SK-N-MC (cell line): ENCODE results near the gene DIRAS1.

ENCODE experiments used
- DNase-seq: peaks from one replicate; pipeline ENCODE4 v3.0.0-alpha.2; 2011; ENCODE audit warnings: low read depth, low spot score
- H3K27ac ChIP-seq: fragments of 200-600 bp; sonication (generic); 2 replicates; pipeline ENCODE4 v1.5.1; 2016; ENCODE audit warnings: mixed run types
- H3K36me3 ChIP-seq: fragments of 200-600 bp; sonication (generic); 2 replicates; pipeline ENCODE4 v1.6.1; 2017; ENCODE audit warnings: antibody characterized with exemption, low read length, mixed read lengths; ENCODE audit not compliant: insufficient read depth
- H3K4me3 ChIP-seq: fragments of 200-600 bp; sonication (generic); 2 replicates; pipeline ENCODE4 v1.5.1; 2016
- H3K9ac ChIP-seq: fragments of 200-600 bp; sonication (generic); 2 replicates; pipeline ENCODE4 v1.8.0; 2017; ENCODE audit warnings: mixed run types, mixed read lengths; ENCODE audit not compliant: insufficient read length
- H3K9me3 ChIP-seq: fragments of 200-600 bp; sonication (generic); 2 replicates; pipeline ENCODE4 v1.6.1; 2017; ENCODE audit warnings: low read depth, mild to moderate bottlenecking, antibody characterized with exemption, low read length, moderate library complexity, mixed read lengths
- EZH2 ChIP-seq: fragments of 200-600 bp; sonication (generic); IDR thresholded peaks from one replicate; pipeline ENCODE4 v1.6.1; 2017; ENCODE audit warnings: antibody characterized with exemption
- FOXP2 ChIP-seq: optimal IDR thresholded peaks from 2 replicates; pipeline ENCODE3; 2011; ENCODE audit warnings: mild to moderate bottlenecking, moderate library complexity; ENCODE audit not compliant: insufficient read depth; ENCODE audit errors: extremely low read length, control extremely low read depth
- POLR2AphosphoS5 ChIP-seq: IDR thresholded peaks from 2 replicates; pipeline ENCODE4 v1.6.1; 2012; ENCODE audit warnings: mild to moderate bottlenecking, low read depth, low read length, borderline replicate concordance

DIRAS1 gene

DNA sequence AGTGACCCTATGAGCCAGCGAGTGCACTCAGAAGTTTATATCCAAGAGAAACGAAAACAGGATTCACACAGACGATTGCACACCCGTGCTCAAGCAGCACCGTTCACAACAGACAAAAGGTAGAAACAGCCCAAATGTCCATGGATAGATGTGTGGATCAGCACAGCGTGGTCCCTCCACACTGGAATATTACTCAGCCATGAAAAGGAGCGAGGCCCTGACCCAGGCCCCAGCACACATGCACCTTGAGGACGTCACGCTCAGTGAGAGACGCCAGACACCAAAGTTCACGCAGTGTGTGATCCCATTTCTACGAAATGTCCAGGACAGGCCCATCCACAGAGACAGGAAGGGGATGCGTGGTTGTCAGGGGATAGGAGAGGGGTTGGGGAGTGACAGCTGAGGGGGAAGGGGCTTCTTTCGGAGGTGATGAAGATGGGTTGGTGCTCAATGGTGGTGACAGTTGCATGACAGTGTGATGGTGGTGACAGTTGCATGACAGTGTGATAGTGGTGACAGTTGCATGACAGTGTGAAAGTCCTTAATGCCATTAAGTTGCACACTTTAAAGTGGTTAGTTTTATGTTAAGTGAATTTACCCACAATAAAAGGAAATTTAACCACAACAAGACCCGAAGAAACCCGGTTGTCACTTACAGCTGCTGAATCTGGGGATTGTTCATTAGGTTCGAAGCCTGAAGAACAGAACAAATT lies 37.6 kb upstream of the DIRAS1 start:
- Histone ChIP-seq H3K36me3 (peaks cover 31% of the 10 kb centered on the region; the same call in 1 of the 2 replicates), H3K9ac (no peak overlapping the region), H3K9me3 (no peaks in the 10 kb centered on the region), H3K27ac (no peak overlapping the region), H3K4me3 (no peak overlapping the region)
- TF ChIP-seq POLR2AphosphoS5 = no peak
- DNase-seq = no peak

DNA sequence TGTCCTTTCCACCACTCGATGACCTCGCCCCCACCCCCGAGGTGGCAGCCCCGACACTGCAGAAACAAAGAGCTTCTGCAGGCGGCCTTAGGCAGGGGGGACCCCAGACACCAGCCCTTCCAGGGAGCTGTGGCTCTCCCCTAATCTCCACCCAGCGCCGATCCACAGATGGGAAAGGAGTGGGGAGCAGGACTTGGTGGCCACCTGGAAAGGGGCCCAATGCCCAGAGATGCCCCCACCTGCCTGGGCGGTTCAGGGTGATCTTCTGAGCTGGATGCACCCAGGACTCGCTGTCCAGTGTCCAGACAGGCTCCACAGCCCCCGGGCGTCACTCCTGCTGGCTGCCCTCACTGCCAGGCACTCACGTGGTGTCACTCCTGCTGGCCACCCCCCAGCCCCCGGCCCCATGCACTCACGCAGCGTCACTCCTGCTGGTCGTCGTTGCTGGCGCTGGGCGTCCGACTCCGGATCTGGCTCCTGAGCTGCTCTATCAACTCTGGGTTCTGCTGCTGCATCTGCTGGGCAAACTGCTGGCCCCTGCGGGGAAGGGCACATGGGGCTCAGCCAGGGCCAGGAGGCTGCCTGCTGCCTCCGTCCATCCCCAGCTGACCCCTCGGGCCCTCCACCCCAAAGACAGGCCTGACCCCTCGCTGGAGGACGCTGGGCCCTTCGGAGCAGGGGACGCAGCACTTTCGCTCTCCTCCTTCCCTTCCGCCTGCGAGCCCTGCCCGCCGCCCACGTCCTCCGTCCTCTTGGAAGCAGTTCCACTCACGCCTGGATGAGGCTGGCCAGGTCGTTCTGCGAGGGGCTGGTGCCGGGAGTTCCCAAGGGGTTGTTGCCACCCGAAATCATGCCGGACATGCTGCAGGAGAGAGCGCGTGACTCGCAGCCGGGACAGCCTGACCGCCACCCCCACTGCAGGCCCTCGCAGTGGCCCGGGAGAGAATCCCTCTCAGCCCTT lies 36.0 kb upstream of the DIRAS1 start:
- Histone ChIP-seq H3K36me3 (peaks cover 25% of the 10 kb centered on the region; the same call in 1 of the 2 replicates), H3K4me3 (no peak overlapping the region), H3K9ac (no peak overlapping the region), H3K27ac (no peak overlapping the region), H3K9me3 (no peaks in the 10 kb centered on the region)
- TF ChIP-seq POLR2AphosphoS5 (no peak), FOXP2 (no peak), EZH2 (no peak)
- no peak for DNase-seq

DNA sequence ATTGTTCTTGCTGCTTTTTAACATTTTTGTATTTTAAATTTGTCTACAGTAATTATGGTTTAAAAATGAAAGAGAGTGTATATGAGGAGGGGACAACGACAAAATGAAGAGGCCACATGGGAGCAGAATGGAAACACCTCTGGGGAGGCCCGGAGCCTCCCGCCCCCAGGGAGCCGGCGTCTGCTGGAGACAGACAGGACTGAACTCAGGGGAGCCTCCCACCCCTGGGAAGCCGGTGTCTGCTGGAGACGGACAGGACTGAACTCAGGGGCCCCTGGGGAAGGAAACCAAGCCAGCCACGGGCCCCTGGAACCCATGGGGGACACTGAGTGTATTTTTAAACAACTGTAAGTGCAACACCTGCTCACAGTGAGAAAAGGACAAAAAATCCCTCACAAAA lies 35.3 kb upstream of the DIRAS1 start:
- no peak overlapping the region for H3K4me3 ChIP-seq
- TF ChIP-seq POLR2AphosphoS5 (no peak), EZH2 (no peak), FOXP2 (no peak)
- DNase-seq = no peak
- H3K36me3 ChIP-seq = peaks cover 21% of the 10 kb centered on the region; the same call in 1 of the 2 replicates
- H3K27ac ChIP-seq = no peak overlapping the region
- H3K9ac ChIP-seq = no peak overlapping the region
- H3K9me3 ChIP-seq = no peaks in the 10 kb centered on the region

DNA sequence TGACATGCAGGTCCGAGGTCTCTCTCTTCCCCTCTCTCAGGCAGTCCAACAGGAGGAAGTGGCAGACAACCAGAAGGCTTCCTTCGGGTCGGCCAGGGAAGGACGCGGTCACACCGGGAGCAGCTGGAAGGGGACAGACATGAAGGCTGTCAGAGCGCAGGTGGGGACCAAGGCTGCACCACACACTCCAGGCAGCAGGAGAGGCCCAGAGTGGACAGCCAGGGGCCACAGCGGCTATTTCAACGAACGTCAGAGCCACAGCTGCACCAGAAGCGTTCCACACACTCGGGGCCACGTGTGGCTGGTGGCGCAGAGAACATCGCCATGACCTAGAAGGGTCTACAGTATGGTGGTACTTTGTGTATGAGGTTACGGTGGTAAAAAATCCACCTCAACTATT lies 34.6 kb upstream of the DIRAS1 start:
- TF ChIP-seq POLR2AphosphoS5 = no peak
- DNase-seq = no peak
- Histone ChIP-seq H3K9ac (no peak overlapping the region), H3K4me3 (no peak overlapping the region), H3K27ac (no peak overlapping the region), H3K36me3 (peaks cover 18% of the 10 kb centered on the region; the same call in 1 of the 2 replicates), H3K9me3 (no peaks in the 10 kb centered on the region)

GRCh38 chr19:2755448-2755705 lies 34.2 kb upstream of the DIRAS1 start:
- Histone ChIP-seq H3K36me3 (peaks cover 15% of the 10 kb centered on the region; the same call in 1 of the 2 replicates), H3K9ac (no peak overlapping the region), H3K4me3 (no peak overlapping the region), H3K9me3 (no peaks in the 10 kb centered on the region), H3K27ac (no peak overlapping the region)
- no peak for DNase-seq
- no peak for TF ChIP-seq FOXP2

DNA sequence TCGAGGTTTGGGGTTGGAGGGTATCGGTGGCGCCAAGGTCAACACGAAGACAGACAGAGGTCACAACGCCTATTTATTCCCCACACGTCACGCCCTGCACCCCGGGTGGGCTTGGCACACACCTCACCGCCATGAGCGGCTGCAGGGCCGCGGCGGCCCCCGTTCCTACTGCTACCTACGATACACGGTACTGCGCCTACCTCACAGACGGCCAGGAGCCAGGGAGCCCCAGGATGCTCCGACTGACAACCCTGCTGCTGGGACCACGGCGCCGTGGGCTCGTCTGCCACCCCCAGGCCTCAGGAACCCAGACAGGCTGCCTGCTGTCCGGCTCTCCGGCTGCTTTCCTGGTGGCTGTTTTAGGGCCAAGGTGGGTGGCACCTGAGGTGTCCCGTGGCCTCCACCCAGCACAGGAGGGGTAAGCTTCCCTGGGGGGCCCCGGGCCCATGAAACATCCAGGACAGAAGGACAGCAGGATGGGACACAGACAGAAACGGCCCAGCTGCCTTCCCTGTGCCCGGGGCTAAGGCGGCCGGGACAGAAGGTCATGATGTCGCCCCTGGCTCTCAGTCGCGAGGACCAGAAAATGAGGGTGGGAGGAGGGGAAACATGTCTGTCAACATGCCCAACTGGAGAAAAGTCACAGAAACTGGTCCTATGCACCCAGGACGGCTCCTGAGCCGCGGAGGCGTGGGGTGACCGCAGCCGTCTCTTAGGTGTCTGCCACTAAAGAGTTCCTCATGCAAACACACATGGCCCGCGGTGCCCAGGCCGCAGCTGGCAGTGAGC lies 33.7 kb upstream of the DIRAS1 start:
- H3K9me3 ChIP-seq = no peaks in the 10 kb centered on the region
- TF ChIP-seq EZH2 (no peak), POLR2AphosphoS5 (no peak), FOXP2 (no peak)
- H3K27ac ChIP-seq = no peak overlapping the region
- peaks cover 15% of the 10 kb centered on the region; the same call in 1 of the 2 replicates for H3K36me3 ChIP-seq
- no peak overlapping the region for H3K4me3 ChIP-seq
- DNase-seq = no peak
- H3K9ac ChIP-seq = no peak overlapping the region

DNA sequence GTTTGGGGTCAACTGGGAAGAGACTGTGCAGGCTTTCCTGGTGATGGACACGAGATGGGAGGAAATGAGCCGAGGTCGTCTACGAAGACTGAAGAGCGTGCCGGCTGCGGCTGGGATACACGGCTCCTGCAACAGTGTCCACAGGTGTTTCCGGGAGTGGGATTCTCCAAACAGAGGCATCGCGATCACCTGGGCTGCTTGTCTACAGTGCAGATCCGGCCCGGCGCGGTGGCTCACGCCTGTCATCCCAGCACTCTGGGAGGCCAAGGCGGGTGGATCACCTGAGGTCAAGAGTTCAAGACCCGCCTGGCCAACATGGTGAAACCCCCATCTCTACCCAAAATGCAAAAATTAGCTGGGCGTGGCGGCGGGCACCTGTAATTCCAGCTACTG lies 30.3 kb upstream of the DIRAS1 start:
- Histone ChIP-seq H3K9ac (no peak overlapping the region), H3K36me3 (peaks cover 9% of the 10 kb centered on the region; the same call in 1 of the 2 replicates), H3K4me3 (no peak overlapping the region), H3K27ac (no peak overlapping the region), H3K9me3 (no peaks in the 10 kb centered on the region)
- DNase-seq = no peak
- TF ChIP-seq FOXP2 (no peak), POLR2AphosphoS5 (no peak), EZH2 (no peak)

DNA sequence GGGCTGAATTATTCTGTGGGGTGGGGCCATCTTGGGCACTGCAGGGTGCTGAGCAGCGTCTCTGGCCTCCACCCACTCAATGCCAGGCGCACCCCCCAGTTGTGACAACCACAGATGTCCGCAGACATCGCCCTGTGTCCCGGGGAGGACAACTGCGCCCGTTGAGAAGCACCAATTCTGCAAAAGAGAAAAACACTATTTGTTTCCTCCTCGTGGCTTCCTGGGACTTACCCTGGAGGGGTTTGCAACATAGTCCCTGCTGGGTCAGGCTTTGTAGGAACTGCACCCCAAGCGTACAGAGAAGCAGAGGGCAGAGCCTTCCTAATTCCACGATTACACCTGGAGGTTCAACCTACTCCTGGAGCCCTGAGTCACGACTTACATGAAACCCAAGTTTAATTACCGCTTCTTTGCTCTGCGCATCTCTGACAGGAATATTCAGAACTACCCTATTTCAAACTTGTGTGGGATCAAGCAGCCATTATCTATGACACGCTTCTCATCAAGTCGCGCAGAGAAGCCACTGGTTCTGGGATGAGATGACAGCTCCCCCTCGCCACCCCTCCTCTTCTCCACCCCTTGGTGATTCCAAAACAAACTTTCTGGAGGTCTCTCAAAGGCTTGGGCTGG lies 29.8 kb upstream of the DIRAS1 start:
- H3K27ac ChIP-seq = no peak overlapping the region
- TF ChIP-seq POLR2AphosphoS5 (no peak), EZH2 (no peak), FOXP2 (no peak)

More for the DNA sequence above, 29.8 kb upstream of the DIRAS1 start:
- Histone ChIP-seq H3K4me3 (no peak overlapping the region), H3K36me3 (peaks cover 9% of the 10 kb centered on the region; the same call in 1 of the 2 replicates), H3K9me3 (no peaks in the 10 kb centered on the region), H3K9ac (no peak overlapping the region)
- DNase-seq = no peak
